Esophagus squamous epithelium (tissue), 5 donors: Measurements from ENCODE around the gene COL8A1. TPM values are rescaled to one million over a fixed set of nuclear protein-coding genes. Genes with fewer than 3 reads are reported as not detected.
"Not testable (repeated sequence)": the region's sequence is repeated elsewhere in the genome, so short reads cannot be mapped to it uniquely, and the experiment has no call there.

ENCODE experiments used
- DNase-seq: peaks from one replicate; lab custom pipeline; 2025; lab: John Stamatoyannopoulos, UW
- H3K27ac ChIP-seq, 4 donors: fragments of 200-600 bp; sonication (generic); one replicate each; pipeline ENCODE4 v1.5.1; 2016 to 2019; ENCODE audit warnings: mild to moderate bottlenecking in 1 of 4
- H3K27me3 ChIP-seq, 4 donors: fragments of 200-600 bp; sonication (generic); 1 replicate in 3 of 4; 2 replicates in 1 of 4; pipeline versions ENCODE4 v1.5.1 to v1.6.0; 2017 to 2021; ENCODE audit warnings: antibody characterized with exemption in 1 of 4
- H3K36me3 ChIP-seq, 3 donors: fragments of 200-600 bp; sonication (generic); one replicate each; pipeline ENCODE4 v1.5.1; 2016 to 2019
- H3K4me1 ChIP-seq, 3 donors: fragments of 200-600 bp; sonication (generic); one replicate each; pipeline ENCODE4 v1.5.1; 2017 to 2019
- H3K4me3 ChIP-seq, 4 donors: fragments of 200-600 bp; sonication (generic); 1 replicate in 3 of 4; 2 replicates in 1 of 4; pipeline ENCODE4 v1.5.1; 2016 to 2019; ENCODE audit warnings: mild to moderate bottlenecking in 2 of 4, moderate library complexity in 1 of 4
- H3K9me3 ChIP-seq, 3 donors: fragments of 200-600 bp; sonication (generic); one replicate each; pipeline ENCODE4 v1.5.1; 2016 to 2019
- POLR2A ChIP-seq, 4 donors: fragments of 450-650 bp; IDR thresholded peaks; one replicate each; pipeline ENCODE4 v1.6.1; 2017; ENCODE audit warnings: antibody characterized with exemption in 4 of 4, mild to moderate bottlenecking in 4 of 4, moderate library complexity in 3 of 4
- WGBS, 2 donors: methylation state at CpG; one replicate each; pipeline ENCODE4 v1.1.5; 2018; 5-methylcytosine and 5-hydroxymethylcytosine counted together
- intact Hi-C: fragments of 100-400 bp; cut with DNase I; formaldehyde crosslinking; loops from one replicate; pipeline ENCODE4 v1.15.0; 2022
- total RNA-seq, 4 donors: library from RNA; depleted of rRNA; stranded (reverse); fragments of >200 nt; gene quantifications; one replicate each; pipeline ENCODE4 v1.1.0, GENCODE V29; 2016
- TF ChIP-seq, protein P1 (sequence below), 6 experiments: fragments of 450-650 bp in 4 of 6; fragments of 200-600 bp in 2 of 6; sonication (generic) in 2 of 6; IDR thresholded peaks; one replicate each; pipeline ENCODE4 v1.5.1; 2016 to 2019; ENCODE audit warnings: antibody characterized with exemption in 6 of 6, mild to moderate bottlenecking in 4 of 6, moderate library complexity in 4 of 6
- donor health status: DM: yes; HTN: yes; CAD: no.

The COL8A1 gene
- total RNA-seq, 4 donors from 2014 or later: 2.3 to 15.6 (median 5.0) TPM

DNA sequence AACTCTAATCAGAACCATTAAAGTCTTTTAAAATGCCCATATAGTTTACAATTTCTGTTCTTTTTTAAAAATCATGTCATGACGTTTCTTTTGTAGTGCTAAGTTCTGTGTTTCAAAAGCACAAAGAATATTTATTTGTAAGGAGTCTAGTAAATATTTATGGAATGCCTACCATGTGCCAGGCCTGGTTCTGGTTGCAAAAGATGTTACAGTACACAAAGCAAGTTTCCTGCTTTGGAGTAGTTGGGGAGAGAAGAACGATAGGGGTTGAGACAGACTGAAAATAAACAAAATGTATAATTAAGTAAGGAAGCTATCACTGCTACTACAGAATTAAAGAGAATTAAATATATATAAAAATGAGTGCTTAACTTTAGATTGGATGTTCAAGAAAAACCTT, 92.5 kb downstream of the COL8A1 start:
- intact Hi-C loops: no loop called here
- H3K36me3 ChIP-seq: no peaks in the 10 kb centered on the region
- no peak for DNase-seq
- no peaks in the 10 kb centered on the region for H3K4me1 ChIP-seq
- no peaks in the 10 kb centered on the region for H3K9me3 ChIP-seq
- 42 to 74% methylated on average over 2 of the region's 2 CpGs for WGBS, 2 donors
- TF ChIP-seq POLR2A (IDR thresholded peaks at IDR 0.05): no peak
- TF ChIP-seq, protein P1, sequence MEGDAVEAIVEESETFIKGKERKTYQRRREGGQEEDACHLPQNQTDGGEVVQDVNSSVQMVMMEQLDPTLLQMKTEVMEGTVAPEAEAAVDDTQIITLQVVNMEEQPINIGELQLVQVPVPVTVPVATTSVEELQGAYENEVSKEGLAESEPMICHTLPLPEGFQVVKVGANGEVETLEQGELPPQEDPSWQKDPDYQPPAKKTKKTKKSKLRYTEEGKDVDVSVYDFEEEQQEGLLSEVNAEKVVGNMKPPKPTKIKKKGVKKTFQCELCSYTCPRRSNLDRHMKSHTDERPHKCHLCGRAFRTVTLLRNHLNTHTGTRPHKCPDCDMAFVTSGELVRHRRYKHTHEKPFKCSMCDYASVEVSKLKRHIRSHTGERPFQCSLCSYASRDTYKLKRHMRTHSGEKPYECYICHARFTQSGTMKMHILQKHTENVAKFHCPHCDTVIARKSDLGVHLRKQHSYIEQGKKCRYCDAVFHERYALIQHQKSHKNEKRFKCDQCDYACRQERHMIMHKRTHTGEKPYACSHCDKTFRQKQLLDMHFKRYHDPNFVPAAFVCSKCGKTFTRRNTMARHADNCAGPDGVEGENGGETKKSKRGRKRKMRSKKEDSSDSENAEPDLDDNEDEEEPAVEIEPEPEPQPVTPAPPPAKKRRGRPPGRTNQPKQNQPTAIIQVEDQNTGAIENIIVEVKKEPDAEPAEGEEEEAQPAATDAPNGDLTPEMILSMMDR (IDR thresholded peaks at IDR 0.05): no peak
- no peak overlapping the region for H3K4me3 ChIP-seq
- H3K27me3 ChIP-seq: no peaks in the 10 kb centered on the region
- no peak overlapping the region for H3K27ac ChIP-seq

DNA sequence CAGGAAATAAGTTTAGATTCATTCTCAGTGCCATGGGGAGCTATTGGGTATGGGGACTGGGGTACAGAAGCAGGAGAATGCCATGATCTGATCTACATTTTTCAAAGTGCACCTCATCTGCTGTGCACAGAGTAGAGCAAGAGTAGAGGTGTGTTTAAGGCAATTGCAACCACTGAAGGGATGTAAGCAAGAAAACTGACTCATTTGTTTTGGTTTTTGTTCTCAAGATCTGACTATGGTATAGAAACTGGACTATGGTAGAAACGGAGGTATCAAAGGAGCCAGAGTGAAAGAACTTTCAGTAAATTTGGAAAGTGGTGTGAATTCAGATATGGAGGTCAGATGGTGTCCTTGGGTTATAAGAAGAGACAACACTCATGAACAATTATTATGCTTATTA, 93.1 kb downstream of the COL8A1 start:
- WGBS, 2 donors: 68 to 70% methylated on average over 1 of the region's 1 CpG
- no peak for TF ChIP-seq POLR2A (IDR thresholded peaks at IDR 0.05)
- TF ChIP-seq, protein P1 (IDR thresholded peaks at IDR 0.05): no peak
- H3K36me3 ChIP-seq: no peaks in the 10 kb centered on the region
- no peaks in the 10 kb centered on the region for H3K4me1 ChIP-seq
- no peak overlapping the region for H3K27ac ChIP-seq
- H3K27me3 ChIP-seq: no peaks in the 10 kb centered on the region
- intact Hi-C loops: no loop called here
- no peak for DNase-seq
- H3K9me3 ChIP-seq: no peaks in the 10 kb centered on the region
- H3K4me3 ChIP-seq: no peak overlapping the region

DNA sequence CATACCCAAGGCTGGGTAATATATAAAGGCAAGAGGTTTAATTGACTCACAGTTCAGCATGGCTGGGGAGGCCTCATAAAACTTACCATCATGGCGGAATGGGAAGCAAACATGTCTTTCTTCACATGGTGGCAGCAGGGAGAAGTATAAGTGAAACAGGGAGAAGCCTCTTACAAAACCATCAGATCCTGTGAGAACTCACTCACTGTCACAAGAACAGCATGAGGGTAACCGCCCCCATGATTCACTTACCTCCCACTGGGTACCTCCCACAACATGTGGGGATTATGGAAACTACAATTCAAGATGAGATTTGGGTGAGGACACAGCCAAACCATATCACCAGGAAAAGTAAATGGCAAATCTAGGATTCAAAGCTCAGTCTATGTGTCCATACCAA, 102.0 kb downstream of the COL8A1 start:
- DNase-seq, H3K4me3 ChIP-seq, H3K36me3 ChIP-seq, H3K9me3 ChIP-seq, H3K27ac ChIP-seq, intact Hi-C loops, H3K4me1 ChIP-seq, H3K27me3 ChIP-seq: not testable (repeated sequence)
- WGBS, 2 donors: 85 to 95% methylated on average over 2 of the region's 2 CpGs

GRCh38 chr3:99741588-99741987, 103.2 kb downstream of the COL8A1 start:
- Histone ChIP-seq H3K27ac (no peak overlapping the region), H3K27me3 (no peaks in the 10 kb centered on the region), H3K4me1 (no peaks in the 10 kb centered on the region), H3K36me3 (no peaks in the 10 kb centered on the region), H3K4me3 (no peak overlapping the region), H3K9me3 (no peaks in the 10 kb centered on the region)
- WGBS, 2 donors: 50 to 83% methylated on average over 1 of the region's 2 CpGs
- intact Hi-C loops: no loop called here
- TF ChIP-seq, protein P1 (IDR thresholded peaks at IDR 0.05): no peak
- TF ChIP-seq POLR2A (IDR thresholded peaks at IDR 0.05): no peak
- DNase-seq: no peak

- no peaks in the 10 kb centered on the region for H3K4me1 ChIP-seq
- WGBS, 2 donors: 28 to 45% methylated on average over 3 of the region's 3 CpGs
- no peaks in the 10 kb centered on the region for H3K36me3 ChIP-seq
- no peak for DNase-seq
- no peak overlapping the region for H3K27ac ChIP-seq
- H3K9me3 ChIP-seq: no peaks in the 10 kb centered on the region
- H3K4me3 ChIP-seq: no peak overlapping the region
- intact Hi-C loops: no loop called here
- no peaks in the 10 kb centered on the region for H3K27me3 ChIP-seq
- TF ChIP-seq, protein P1 (IDR thresholded peaks at IDR 0.05): peak in 3 of 6 experiments; percentile 19 to 33 (median 20)
- no peak for TF ChIP-seq POLR2A (IDR thresholded peaks at IDR 0.05)
Measured at GRCh38 chr3:99747915-99748314, 109.5 kb downstream of the COL8A1 start.

- peaks cover 0 to 3% (median 0%) of the 10 kb centered on the region in 3 donors for H3K4me1 ChIP-seq
- no peak for DNase-seq
- H3K4me3 ChIP-seq: no peak overlapping the region
- H3K27ac ChIP-seq: no peak overlapping the region
- H3K9me3 ChIP-seq: no peaks in the 10 kb centered on the region
- intact Hi-C loops: loop anchor here (10.0 kb wide), 2 partner anchors 247 to 727 kb away; no protein-coding TSS in a partner anchor
- 64 to 73% methylated on average over 4 of the region's 4 CpGs for WGBS, 2 donors
- H3K27me3 ChIP-seq: no peaks in the 10 kb centered on the region
- H3K36me3 ChIP-seq: no peaks in the 10 kb centered on the region
- no peak for TF ChIP-seq POLR2A (IDR thresholded peaks at IDR 0.05)
- TF ChIP-seq, protein P1 (IDR thresholded peaks at IDR 0.05): no peak
Measured at GRCh38 chr3:99751649-99752048, 113.3 kb downstream of the COL8A1 start.
